Stimulated activated CD4-positive, alpha-beta T cell treated with anti-CD3 and anti-CD28 coated beads, Interleukin-2, amount 100 ng/mL, for 48 hours (primary cell): ENCODE measurements around the gene MYO16.
"Not testable (repeated sequence)": the region's sequence is repeated elsewhere in the genome, so short reads cannot be mapped to it uniquely, and the experiment has no call there.

Experiments used
- DNase-seq, 2 donors: peaks; one replicate each; pipeline ENCODE4 v3.0.0-alpha.2; 2020

Gene MYO16

DNA sequence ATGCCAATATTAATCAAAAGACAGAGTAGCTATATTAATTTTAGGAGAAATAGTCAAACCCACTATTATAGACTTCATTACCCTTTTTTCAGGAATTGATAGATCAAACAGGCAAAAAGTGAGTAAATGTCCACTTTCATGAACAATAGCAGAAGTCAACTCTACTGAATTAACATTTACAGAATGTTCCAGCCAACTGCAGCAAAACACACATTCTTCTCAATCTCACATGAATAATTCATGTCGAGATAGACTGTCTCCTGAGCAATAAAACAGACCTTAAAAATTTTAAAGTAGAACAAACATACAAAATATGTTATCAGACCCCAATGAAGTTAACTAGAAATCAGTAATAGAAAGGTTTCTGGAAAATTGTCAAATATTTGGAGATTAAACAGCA is 118.4 kb downstream of the MYO16 start:
- DNase-seq, result no peak

DNA sequence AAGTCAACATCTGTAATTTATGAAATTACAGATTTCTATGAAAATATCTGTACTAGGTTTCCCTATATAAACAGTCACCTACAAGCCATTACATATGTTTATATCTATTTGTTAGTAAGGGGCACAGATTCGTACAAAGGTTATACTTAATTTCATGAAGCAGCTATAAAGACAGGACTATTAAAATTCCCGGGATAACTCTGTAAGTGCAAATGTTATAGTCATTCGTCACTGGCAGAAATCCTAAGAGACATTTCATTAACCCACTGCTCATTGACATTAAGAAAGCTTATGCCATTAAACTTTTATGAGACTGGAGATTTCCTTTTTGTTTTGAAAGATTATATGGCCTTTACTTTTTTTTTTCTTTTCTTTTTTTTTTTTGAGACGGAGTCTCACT is 122.9 kb downstream of the MYO16 start:
- DNase-seq, result no peak

DNA sequence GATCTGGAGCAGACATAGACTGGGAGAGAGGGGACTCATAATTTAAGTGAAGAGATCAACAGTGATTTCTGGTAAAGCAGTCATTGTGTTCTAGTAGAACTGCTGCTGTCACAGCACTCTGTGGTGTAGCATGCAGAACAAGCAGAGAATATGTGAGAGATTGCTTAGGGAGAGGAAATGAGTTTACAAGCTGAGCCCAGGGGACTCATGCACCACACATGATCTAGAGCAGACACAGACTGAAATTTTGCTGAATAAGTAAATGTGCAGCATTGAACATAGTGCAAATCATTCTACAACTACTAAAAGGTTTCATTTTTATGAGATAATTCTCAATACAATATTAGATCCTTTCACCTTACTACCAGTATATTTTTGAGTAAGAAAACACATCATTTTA is 125.7 kb downstream of the MYO16 start:
- no peak for DNase-seq

DNA sequence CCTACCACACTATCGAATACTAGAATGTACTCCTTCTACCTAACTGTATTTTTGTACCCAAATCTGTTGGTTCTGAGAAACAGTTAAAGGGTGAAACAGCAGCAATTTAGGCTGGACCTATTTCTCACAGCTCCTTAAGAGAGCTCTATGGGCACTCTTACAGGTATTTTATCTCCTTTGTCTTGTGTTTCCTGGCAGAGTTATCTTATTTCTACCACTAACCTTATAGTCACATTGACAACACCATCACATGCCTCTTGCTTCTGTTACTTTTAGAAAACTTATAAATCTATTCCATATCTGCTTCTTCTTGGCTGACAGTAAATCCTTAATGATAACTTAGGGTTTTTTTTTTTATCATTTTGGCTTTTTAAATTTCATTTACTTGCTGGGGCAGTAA is 130.7 kb downstream of the MYO16 start:
- DNase-seq, result no peak

DNA sequence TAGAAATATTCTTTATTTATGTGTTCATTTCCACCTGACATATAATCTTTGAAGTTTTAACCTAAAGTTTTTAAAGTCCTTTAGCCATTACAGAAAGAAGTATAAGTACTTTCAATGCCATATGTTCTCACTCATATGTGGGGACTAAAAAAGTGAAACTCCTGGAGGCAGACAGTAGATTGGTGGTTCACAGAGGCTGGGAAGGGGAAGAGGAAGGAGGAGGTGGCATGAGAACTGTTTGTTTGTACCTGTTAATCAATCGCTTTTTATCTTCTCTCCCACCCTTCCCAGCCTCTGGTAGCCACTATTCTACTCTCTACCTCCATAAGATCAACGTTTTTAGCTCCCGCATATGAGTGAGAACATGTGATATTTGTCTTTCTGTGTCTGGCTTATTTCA is 131.1 kb downstream of the MYO16 start:
- DNase-seq, result no peak

DNA sequence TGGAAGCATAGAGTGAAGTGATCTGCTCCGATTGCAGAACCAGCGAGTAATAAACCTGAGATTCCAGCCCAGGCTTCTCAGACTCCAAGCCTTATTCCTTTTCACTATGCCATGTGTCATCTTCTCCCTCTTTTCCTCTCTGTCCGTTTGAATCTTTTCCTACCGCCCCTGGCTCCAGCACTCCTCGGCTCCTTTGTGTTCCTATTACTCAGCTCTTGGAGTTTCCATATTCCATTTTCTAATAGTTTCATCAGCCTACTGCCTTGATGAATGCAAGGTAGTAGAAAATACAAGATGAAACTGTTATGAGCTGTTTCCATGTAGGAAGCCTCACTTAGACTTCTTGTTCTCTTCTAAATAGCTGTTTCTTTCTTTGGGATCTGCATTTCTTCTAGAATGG is 138.6 kb downstream of the MYO16 start:
- no peak for DNase-seq

DNA sequence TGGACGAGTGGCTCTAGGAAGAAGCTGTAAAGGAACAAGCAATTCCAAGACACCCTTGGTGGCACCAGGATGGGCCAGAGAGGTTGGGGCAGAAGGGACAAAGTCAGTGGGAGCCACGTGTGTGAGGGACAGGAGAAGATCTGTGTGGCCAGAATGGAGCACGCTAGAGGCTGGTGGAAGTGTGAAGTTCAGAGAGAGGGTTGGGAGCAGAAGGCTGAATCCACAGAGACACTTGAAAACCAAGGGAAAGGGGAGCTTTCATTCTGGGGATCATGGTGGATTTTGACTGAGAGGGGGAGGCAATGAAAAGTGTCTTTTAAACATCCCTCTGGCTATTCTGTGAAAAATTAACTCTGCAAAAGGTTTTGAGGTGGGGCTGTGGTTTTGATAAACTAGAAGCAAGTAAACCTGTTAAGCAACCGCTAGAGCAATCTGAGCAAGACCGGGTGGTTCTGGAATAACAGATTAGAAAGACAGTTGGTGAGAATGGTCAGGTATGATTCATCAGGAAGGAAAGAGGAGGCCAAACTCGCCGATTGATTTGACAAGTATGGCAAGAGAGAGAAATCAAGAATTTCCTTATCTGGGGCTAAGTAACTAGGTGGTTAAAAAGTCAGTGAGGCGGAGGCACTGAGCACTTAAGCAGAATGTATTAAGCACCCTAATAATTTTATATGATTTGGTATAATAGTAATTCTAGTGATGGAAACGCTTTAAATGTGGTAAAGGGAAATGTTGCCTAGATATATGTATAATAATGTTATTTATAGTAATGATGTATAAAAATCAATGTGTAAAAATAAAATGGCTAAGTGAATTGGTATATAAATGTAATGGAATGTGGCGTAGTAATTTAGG is 140.0 kb downstream of the MYO16 start:
- DNase-seq, result no peak

DNA sequence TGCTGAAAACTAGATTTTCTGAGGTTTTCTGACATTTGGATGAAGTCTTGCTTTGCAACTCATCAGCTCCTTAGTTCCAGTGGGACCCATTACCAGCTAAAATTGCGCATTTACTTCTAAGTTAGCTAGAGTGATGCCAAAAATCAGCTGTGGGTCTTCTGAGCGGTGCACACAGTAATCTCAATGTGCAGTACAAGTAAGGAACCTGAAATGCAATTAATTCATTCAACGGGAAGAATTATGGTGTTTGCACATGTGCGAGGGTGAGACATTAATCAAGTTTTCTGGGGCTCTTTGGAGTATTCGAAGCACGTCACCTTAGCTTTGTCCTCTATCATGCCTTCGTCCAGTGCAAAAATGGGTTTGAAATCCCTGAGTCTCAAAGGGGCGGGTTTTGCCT is 146.2 kb downstream of the MYO16 start:
- DNase-seq, result no peak

DNA sequence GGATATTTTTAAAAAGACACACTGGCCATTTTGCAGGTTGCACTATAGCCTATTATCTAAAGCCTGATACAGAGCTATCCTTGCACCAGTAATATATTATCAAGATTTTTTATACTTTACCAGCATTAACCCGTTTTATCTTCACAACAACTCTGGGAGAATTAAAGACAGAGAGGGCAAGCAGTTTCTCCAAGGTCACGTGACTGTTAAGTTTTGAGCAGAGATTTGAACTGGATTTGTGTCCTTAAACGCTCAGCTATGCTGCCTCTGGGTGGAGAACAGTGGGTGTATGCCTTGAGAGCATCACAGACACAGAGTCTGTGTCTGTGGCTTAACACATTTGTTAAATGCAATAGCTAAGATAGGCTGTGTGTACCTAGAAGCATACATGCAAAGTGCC is 147.2 kb downstream of the MYO16 start:
- no peak for DNase-seq

DNA sequence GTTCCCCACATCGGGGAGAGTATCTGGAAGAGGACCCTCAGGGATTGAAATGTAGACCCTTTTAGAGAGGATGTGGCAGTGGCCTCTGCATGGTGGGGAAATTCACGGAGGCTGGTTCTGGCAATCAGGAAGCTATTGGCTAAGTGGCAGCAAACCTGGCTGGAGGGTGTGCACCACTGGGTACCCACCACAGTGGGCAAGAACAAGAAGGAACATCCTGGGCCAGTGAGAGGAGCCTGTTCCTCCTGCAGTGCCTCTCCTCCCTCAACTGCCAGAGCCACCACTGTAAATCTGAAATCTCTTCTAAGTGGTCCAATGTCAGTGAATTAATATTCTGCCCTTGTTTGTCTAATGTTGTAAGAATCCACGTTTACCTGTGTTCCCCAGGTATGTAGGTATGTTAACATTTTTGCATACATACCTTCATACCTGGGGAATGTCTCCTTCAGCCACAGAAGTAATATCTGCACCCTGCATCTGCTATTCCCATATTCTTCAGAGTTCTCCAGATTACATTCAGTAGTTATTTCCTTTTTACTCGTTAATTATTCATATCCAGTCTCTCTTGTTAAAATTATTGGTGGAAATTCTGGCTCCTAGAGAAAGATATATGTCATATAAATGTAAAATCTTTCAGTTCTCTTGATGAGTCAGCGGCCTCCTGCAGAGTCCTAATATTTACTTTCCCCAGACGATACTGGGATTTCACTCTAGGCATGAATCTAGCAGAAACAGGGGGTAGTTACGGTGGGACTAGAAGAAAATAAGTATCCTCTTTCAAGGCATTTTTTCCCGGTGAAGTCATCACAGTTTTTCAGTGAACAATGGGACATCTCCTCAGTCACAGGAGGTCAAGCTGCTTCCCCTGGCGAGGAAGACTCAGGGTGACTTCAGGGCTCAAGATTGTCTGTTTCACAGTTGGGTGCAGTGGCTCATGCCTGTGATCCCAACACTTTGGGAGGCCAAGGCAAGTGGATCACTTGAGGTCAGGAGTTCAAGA is 148.3 kb downstream of the MYO16 start:
- DNase-seq, result no peak

DNA sequence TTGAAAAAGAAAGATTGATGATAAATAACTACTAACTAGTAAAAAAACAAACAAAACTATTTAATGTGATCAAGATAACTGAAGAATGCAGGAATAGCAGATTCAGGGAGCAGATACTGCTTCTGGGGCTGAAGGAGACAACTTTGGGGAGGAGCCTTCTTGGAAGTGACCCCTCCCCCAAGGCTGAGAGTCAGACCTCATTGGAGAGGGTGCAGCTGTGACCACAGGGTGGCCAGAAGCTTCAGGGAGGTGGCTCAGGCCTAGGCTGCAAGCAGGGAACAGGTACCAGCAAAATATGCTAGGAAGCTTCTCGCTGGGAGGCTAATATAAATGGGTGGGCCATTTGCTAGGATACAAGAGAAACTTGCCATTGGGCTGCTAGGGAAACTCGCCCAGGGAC is 149.9 kb downstream of the MYO16 start:
- DNase-seq, result no peak

DNA sequence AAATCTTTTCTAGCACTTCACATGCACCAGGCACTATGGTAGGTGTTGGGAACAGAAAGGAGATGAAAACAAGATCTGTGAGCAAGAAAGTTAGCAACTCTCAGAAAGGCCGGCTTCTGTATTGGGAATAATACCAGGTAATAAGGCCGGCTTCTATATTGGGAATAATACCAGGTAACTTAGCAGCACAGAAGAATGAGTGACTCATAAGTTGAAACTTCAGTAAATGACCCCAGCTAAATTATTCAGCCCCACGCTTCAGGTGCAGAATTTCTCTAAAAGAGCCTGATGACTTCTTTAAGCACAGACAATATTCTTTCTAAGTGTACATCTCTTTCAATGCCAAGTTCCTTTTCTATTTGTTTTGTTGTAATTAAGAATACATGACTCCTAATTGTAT is 151.3 kb downstream of the MYO16 start:
- DNase-seq, result no peak

DNA sequence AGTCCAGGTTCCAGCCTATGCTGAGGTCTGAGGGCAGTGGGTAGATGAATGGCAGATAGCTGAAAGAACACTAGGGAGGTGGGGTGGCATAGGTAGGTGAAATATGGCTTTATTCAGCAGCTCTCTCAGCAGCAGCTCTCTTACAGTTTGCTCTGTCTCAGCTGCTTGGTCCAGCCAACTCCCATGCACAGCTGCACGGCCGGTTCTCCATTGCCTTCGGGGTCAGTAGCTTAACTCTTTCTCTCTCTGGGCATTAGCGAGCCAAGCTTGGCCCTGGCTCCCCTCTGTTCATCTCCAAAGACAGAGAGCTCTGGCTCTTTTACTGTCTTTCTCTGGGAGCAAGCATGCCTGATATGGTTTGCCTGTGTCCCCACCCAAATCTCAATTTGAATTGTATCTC is 151.9 kb downstream of the MYO16 start:
- no peak for DNase-seq

DNA sequence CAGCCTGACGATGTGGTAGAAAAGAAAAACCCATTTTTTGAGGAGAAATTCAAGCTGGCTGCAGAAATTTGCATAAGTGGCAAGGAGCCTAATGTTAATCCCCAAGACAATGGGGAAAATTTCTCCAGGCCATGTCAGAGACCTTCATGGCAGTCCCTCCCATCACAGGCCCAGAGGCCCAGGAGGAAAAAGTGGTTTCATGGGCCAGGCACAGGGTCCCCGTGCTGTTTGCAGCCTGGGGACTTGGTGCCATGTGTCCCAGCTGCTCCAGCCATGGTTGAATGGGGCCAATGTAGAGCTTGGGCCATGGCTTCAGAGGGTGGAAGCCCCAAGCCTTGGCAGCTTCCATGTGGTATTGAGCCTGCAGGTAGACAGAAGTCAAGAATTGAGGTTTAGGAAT is 153.1 kb downstream of the MYO16 start:
- DNase-seq, result not testable (repeated sequence)

DNA sequence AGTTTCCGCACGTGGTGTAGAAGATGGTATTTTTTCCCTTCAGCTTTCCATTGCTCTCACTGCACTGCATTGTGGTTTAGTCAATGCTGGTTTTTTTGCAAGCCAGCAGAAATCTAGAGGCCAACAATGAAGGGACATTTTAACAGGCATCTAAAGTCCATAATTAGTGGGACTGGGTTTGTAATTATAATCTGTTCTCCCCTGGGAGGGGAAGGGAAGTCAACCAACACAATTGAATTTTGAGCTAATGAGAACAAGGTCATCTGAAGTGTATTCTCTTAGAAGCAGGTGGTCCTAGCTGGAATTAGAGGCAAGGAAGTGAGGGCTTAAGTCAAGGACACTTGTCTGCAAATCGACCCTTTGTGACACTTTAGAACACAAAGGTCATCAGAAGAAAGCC is 156.4 kb downstream of the MYO16 start:
- DNase-seq, result no peak

DNA sequence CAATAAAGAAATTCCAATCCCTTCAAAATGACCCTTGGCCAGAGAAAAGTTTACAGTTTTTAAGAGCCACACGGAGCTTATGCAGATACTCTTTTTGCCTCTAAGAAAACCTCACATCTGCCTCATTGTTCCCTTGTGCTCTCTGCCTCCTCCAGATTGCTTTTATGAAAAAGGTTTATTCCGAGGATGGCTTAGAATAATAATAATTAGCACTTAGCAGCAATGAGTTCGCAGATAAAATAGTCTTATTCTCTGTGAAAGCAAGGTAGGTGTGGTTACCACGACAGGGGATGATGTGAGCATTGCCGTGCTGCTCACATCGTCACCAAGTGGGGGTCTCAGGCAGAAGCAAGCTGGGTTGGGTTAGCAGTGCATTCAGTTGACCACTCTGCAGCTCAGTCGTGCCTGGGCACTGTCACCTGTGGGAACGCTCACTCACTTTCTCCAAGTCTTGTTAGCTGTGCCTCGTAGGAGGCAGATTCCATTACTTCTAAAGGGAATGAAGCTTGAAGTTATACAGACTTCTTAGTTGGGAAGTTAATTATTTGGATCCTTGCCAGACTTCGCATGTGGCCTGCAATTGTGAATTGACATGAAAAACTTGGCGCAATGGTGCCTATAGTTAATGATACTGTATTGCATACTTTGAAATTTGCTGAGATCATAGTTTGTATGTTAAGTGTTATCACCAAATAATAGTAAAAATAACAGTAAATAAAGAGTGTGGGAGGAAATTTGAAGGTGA is 157.2 kb downstream of the MYO16 start:
- no peak for DNase-seq

DNA sequence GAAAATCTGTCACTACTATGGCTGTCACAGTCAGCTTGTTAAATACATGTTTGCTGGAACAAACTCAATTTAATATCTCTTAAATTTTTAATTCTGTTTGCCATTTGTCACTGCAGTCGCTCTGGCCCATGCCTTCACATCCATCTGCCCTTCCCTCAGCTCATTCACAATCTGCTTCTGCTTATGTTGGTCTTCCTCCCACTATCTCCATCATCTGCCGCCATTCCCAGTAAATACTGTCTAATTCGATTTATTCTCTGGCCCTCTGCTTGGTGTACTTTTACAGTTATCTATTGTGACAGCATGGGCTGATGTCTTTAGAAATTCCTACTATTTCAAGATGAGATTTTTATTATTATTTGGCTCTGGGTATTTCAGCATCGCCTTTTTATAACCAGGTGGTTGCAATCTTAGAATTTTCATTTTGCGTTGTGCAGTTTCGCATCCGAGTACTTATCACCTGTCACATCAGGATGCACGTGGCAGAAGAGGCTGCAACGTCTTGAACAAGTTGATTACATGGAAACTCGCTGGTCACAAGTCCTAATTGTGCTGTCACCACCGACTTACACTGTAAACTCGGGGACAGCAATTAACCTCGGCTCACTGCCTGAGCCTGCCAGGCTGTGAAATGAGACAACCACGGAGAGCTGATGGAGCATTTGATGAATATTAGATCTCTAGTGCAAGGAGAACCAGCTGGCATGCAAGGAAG is 158.4 kb downstream of the MYO16 start:
- DNase-seq, result no peak

DNA sequence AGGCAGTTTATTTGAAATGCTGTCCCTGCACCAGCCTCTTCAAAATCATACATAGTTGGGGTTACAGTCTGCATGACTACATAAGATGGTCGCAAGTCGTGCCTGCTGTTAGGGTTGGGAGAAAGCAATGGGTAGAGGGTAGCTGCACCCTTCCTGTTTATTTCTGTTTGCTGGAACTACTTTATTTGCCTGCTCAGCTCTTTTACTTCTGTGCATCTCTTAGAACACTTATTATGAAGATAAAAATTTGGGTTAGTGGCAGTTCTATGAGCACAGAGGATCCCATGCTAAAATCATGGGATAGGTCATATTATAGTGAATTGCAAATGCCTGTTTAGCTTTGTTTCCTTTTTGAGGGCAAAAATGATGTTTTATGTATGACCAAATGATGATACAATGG is 160.1 kb downstream of the MYO16 start:
- DNase-seq, result no peak

DNA sequence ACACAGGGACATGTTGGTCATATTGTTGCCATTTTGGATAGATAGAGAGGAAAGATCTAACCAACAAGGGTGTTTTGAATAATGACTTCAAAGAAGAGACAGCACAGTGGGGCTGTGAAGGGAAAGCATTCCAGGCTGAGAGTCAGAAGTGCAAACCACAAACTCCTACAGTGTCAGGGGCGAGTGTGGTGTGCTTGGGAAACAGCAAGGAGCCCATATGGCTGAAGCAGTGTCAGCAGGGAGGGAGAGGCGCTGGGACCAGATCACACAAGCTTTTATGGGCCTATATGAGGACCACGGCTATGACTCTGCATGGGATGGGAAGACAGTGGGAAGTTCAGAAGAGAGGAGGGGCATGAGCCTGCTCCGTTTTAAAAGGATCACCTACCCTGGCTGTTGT is 166.4 kb downstream of the MYO16 start:
- no peak for DNase-seq

DNA sequence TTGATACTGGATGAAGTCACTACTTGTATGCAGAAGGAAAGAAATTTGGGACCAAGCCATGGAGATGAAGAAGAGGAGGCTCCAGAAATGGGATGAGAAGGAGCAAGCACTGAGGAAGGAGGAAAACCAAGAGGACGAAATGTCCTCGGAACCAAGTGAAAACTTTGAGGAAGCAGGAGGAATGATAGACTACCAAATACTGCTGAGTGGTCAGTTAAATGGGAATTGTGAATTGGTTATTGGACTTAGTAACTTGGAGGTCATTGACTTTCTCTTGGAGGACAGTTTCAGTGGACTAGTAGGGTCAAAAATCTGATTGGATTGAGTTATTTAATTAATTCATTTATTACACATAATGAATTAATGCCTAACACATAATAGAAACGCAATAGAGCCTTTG is 167.9 kb downstream of the MYO16 start:
- no peak for DNase-seq

DNA sequence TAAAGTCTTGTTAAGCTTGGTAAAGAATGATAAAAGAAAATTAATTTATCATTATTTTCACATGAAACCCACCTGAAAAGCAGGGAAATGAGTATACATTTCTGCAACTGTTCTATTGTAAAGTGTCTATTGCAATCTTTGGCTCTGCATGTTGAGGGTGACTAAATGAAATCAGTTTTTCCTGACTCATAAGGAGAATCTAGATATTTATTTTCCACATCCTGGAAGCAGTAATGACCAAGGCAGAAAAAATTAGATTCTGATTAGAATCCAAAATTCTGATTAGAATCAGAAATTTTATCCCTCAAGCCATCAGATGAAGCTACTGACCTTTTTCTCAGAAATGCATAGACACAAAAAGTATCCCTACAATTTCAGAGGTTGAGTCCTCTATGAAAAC is 178.4 kb downstream of the MYO16 start:
- DNase-seq, result no peak

DNA sequence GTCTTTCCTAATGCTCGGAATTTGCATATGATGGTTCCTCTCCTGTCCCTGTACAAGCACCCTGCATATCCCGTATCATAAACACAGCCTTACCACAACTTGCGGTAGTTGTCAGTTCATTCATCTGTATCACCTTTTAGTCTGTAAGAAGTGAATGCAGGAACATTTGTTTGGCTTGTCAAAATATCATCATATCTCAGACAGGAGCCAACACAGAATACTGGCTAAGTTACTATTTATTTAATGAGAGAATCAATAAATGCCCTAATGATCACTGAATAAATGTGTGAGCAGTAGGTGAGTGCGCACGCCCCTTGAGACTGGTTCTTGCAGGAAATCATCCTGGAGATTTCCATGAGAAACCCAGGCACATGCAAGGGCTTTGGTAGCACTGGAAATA is 182.8 kb downstream of the MYO16 start:
- DNase-seq, result no peak

DNA sequence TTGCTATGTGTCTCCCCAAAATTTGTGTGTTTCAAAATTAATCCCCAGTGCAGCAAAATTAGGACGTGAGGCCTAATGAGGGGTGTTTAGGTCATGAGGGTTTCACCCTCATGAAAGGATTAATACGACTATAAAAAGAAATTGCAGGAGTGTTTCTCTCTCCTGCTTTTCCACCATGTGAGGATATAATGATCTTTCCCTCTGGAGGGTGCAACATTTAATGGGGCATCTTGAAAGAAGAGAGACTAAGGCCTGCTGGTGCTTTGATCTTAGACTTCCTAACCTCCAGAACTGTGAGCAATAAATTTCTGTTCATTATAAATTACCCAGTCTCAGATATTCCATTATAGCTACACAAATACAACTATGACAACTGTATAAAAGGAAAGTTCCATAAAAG is 183.2 kb downstream of the MYO16 start:
- DNase-seq, result no peak
